Colonic mucosa (tissue), 4 donors: Measurements from ENCODE around the gene FADS1. TPM values are rescaled to one million over a fixed set of nuclear protein-coding genes. Genes with fewer than 3 reads are reported as not detected.

ENCODE experiments used
- DNase-seq: peaks from one replicate; pipeline ENCODE4 v3.0.0-alpha.2; 2020
- H3K27ac ChIP-seq: fragments of 200-600 bp; one replicate; pipeline ENCODE4 v1.8.0; 2021
- H3K27me3 ChIP-seq: fragments of 200-600 bp; one replicate; pipeline ENCODE4 v1.8.0; 2021
- H3K36me3 ChIP-seq: fragments of 200-600 bp; one replicate; pipeline ENCODE4 v1.8.0; 2021
- H3K4me1 ChIP-seq: fragments of 200-600 bp; one replicate; pipeline ENCODE4 v1.8.0; 2021; ENCODE audit warnings: mild to moderate bottlenecking
- H3K4me3 ChIP-seq: fragments of 200-600 bp; one replicate; pipeline ENCODE4 v1.8.0; 2021
- H3K9ac ChIP-seq, 2 donors: one replicate each; pipeline ENCODE4 v1.7.0; 2013; ENCODE audit warnings: control low read depth in 2 of 2, low read depth in 2 of 2, low read length in 2 of 2
- H3K9me3 ChIP-seq: fragments of 200-600 bp; one replicate; pipeline ENCODE4 v1.8.0; 2021
- intact Hi-C: fragments of 100-400 bp; cut with DNase I; formaldehyde crosslinking; loops from one replicate; pipeline ENCODE4 v1.14.1; 2022
- total RNA-seq, 2 donors: library from RNA; stranded (reverse); fragmentation: NEBNext Ultra II Directional in 1 of 2; extraction: Animal tissue kit (Norgen Biotek cat#: 25700) in 1 of 2; gene quantifications; one replicate each; pipeline ENCODE4 v1.2.1, GENCODE V29; 2021
- TF ChIP-seq, protein P1 (sequence below): fragments of 200-600 bp; IDR thresholded peaks from one replicate; pipeline ENCODE4 v1.8.0; 2022; ENCODE audit warnings: antibody characterized with exemption, mild to moderate bottlenecking
- donor health status: healthy.
- donor health status: DM: no; HTN: no; CAD: no.
- donor health status: DM: no; HTN: no; CAD: no.

Gene FADS1
- total RNA-seq, 2 donors from 2014 or later = 6.9 to 17.4 TPM

DNA sequence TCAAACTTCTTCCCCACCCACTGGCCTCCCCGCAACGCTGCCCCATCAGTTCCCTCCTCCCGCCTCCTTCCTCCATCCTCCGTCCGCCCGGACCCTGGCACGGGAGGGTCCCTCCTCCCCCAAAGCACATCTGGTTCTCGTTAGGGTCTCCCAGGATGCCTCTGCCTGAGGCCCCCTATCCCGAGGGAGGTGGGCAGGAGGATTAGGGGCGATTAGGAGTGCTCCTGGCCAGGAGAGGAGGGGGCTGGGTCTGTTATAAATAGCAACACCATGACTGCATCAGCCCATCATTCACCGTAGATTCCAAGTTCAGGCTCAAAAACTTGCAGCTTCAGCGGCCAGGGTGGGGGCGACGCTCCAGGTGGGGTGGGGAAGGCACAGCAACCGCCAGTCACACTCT, 54.0 kb downstream of the FADS1 start:
- H3K9ac ChIP-seq = no peak overlapping the region
- no peak for DNase-seq
- intact Hi-C loops = no loop called here
- no peaks in the 10 kb centered on the region for H3K36me3 ChIP-seq
- H3K9me3 ChIP-seq = no peaks in the 10 kb centered on the region
- H3K4me1 ChIP-seq = no peaks in the 10 kb centered on the region
- TF ChIP-seq, protein P1, sequence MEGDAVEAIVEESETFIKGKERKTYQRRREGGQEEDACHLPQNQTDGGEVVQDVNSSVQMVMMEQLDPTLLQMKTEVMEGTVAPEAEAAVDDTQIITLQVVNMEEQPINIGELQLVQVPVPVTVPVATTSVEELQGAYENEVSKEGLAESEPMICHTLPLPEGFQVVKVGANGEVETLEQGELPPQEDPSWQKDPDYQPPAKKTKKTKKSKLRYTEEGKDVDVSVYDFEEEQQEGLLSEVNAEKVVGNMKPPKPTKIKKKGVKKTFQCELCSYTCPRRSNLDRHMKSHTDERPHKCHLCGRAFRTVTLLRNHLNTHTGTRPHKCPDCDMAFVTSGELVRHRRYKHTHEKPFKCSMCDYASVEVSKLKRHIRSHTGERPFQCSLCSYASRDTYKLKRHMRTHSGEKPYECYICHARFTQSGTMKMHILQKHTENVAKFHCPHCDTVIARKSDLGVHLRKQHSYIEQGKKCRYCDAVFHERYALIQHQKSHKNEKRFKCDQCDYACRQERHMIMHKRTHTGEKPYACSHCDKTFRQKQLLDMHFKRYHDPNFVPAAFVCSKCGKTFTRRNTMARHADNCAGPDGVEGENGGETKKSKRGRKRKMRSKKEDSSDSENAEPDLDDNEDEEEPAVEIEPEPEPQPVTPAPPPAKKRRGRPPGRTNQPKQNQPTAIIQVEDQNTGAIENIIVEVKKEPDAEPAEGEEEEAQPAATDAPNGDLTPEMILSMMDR = no peak
- H3K4me3 ChIP-seq = no peak overlapping the region
- no peaks in the 10 kb centered on the region for H3K27me3 ChIP-seq
- H3K27ac ChIP-seq = no peak overlapping the region

GRCh38 chr11:61762223-61762615, 54.6 kb downstream of the FADS1 start:
- intact Hi-C loops = no loop called here
- no peak overlapping the region for H3K9ac ChIP-seq
- no peaks in the 10 kb centered on the region for H3K9me3 ChIP-seq
- no peak overlapping the region for H3K4me3 ChIP-seq
- H3K36me3 ChIP-seq = no peaks in the 10 kb centered on the region
- no peak for DNase-seq
- no peaks in the 10 kb centered on the region for H3K27me3 ChIP-seq
- H3K27ac ChIP-seq = no peak overlapping the region
- peaks cover 1% of the 10 kb centered on the region for H3K4me1 ChIP-seq
- TF ChIP-seq, protein P1 = no peak

- Histone ChIP-seq H3K4me1 (peaks cover 7% of the 10 kb centered on the region), H3K4me3 (no peak overlapping the region), H3K36me3 (no peaks in the 10 kb centered on the region), H3K9me3 (no peaks in the 10 kb centered on the region), H3K27me3 (no peaks in the 10 kb centered on the region), H3K27ac (no peak overlapping the region), H3K9ac (no peak overlapping the region)
- DNase-seq = no peak
- intact Hi-C loops = no loop called here
- TF ChIP-seq, protein P1 = no peak
Observed at GRCh38 chr11:61761440-61762222, 55.2 kb downstream of the FADS1 start.

GRCh38 chr11:61760946-61761345, 55.9 kb downstream of the FADS1 start:
- no peak for DNase-seq
- TF ChIP-seq, protein P1 = no peak
- intact Hi-C loops = no loop called here

DNA sequence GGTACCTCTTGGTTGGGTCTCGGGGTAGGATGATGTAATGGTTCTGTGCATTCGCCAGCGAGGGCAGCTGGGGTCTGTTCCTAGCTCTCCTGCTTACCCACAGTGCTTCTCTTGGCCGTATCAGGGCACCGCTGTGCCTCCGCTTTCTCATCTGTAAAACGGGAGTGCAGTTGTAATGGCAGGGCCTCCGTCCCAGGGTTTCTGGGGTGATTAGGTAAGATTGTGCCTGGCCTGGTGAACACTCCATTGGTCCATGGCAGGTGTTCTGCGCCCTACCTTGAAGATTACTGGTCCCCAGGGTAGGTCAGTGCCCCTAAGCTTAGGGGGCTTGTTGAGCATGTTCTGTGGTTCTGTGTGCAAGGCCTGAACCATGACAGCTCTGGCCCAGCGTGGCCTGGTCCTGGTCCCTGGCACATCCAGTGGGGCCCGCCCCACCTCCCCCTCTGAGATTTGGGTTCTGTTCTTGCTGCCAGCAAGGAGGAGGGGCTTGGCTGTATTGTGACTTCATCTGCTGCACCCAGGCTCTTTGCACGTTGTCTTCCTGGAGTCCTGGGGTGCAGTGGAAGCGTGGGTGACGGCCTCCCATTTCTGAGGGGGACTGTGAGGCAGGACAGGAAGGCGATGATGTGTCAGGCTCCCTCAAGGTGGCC, 59.5 kb downstream of the FADS1 start:
- no peak for DNase-seq
- H3K9me3 ChIP-seq = no peaks in the 10 kb centered on the region
- TF ChIP-seq, protein P1 = no peak
- peaks cover 11% of the 10 kb centered on the region for H3K4me1 ChIP-seq
- H3K9ac ChIP-seq = peak overlapping the region; percentile 16 to 48
- intact Hi-C loops = no loop called here
- no peaks in the 10 kb centered on the region for H3K36me3 ChIP-seq
- H3K4me3 ChIP-seq = no peak overlapping the region
- H3K27ac ChIP-seq = no peak overlapping the region
- no peaks in the 10 kb centered on the region for H3K27me3 ChIP-seq

More at GRCh38 chr11:61760946-61761345, 55.9 kb downstream of the FADS1 start:
- Histone ChIP-seq H3K9me3 (no peaks in the 10 kb centered on the region), H3K9ac (no peak overlapping the region), H3K4me1 (peaks cover 11% of the 10 kb centered on the region), H3K4me3 (no peak overlapping the region), H3K27me3 (no peaks in the 10 kb centered on the region), H3K27ac (no peak overlapping the region), H3K36me3 (no peaks in the 10 kb centered on the region)
